ENCODE data around the gene ZNF335.

DNA sequence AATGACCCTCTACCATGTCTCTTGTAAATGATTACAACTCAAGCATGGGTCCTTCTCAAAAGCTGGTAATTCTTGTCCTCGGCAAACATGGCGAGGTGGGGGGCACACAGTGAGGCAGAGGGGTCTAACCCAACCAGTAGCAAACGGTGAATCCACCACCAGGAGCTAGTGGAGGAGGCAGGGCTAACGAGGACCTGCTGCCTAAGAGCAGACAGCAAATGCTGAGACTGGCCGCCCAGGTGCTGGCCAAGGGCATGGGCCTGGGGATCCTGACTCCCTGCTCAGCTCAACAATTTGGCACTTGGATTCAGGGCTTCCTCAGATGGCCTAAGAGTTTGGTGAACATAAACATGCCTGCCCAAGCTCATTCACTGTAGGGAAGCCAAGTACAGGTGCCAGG, 19.1 kb downstream of the ZNF335 start:
- TF ChIP-seq, protein P1, sequence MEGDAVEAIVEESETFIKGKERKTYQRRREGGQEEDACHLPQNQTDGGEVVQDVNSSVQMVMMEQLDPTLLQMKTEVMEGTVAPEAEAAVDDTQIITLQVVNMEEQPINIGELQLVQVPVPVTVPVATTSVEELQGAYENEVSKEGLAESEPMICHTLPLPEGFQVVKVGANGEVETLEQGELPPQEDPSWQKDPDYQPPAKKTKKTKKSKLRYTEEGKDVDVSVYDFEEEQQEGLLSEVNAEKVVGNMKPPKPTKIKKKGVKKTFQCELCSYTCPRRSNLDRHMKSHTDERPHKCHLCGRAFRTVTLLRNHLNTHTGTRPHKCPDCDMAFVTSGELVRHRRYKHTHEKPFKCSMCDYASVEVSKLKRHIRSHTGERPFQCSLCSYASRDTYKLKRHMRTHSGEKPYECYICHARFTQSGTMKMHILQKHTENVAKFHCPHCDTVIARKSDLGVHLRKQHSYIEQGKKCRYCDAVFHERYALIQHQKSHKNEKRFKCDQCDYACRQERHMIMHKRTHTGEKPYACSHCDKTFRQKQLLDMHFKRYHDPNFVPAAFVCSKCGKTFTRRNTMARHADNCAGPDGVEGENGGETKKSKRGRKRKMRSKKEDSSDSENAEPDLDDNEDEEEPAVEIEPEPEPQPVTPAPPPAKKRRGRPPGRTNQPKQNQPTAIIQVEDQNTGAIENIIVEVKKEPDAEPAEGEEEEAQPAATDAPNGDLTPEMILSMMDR (IDR thresholded peaks at IDR 0.05), result no peak
- TF ChIP-seq EZH2 (IDR thresholded peaks at IDR 0.05), result no peak
- no peak for TF ChIP-seq EZH2phosphoT487 (IDR thresholded peaks at IDR 0.05)
